ENCODE measurements around the gene PTPRN2.

GRCh38 chr7:157495177-157495553 is 1092.5 kb downstream of the PTPRN2 start:
- no peak for TF ChIP-seq POU5F1 (IDR thresholded peaks at IDR 0.05; ENCODE audit: borderline replicate concordance, low read depth, low read length, partially characterized antibody)
- no peak for TF ChIP-seq EZH2 (IDR thresholded peaks at IDR 0.05; ENCODE audit: borderline replicate concordance, low read depth, low read length)
- no peak for TF ChIP-seq CTCF (IDR thresholded peaks at IDR 0.05 in 2 of 3, conservative IDR thresholded peaks at IDR 0.05 in 1 of 3; ENCODE audit: insufficient read depth in 2 of 3, low read depth in 1 of 3, low read length in 3 of 3)
- no peak for TF ChIP-seq CHD2 (IDR thresholded peaks at IDR 0.05; ENCODE audit: low read depth, low read length)
- TF ChIP-seq ZNF77 (CRISPR knock-in tag; IDR thresholded peaks at IDR 0.05), result no peak
- TF ChIP-seq SP1 (CRISPR knock-in tag; IDR thresholded peaks at IDR 0.05), result no peak
- no peak for TF ChIP-seq SAFB2 (IDR thresholded peaks at IDR 0.05; ENCODE audit: borderline replicate concordance, low read depth, low read length, severe bottlenecking)
- no peak for TF ChIP-seq NFRKB (IDR thresholded peaks at IDR 0.05; ENCODE audit: low read depth)
- no peak for TF ChIP-seq POLR2AphosphoS5 (IDR thresholded peaks at IDR 0.05; ENCODE audit: control insufficient read depth, insufficient read depth, low read depth, low read length)
- no peak for TF ChIP-seq GATAD2A (IDR thresholded peaks at IDR 0.05)
